HG03442 (cell line): ENCODE results near the gene PRSS58.

Experiments used
- ATAC-seq: cut with Tn5 transposase; IDR thresholded peaks from one replicate; pipeline ENCODE4 v1.9.1; 2021; ENCODE audit warnings: mild to moderate bottlenecking, moderate library complexity; ENCODE audit not compliant: unreplicated experiment

Gene PRSS58

GRCh38 chr7:142257958-142258357 is at the start of gene PRSS58:
PRSS58 (minus strand) TSS chr7:142258058; CDS start chr7:142257707, 351 bp downstream.
- no peak for ATAC-seq

GRCh38 chr7:142307246-142307900 is 49.5 kb upstream of the PRSS58 start:
- ATAC-seq = no peak

- no peak for ATAC-seq
These were observed 45.8 kb upstream of the PRSS58 start for GRCh38 chr7:142303650-142304049.

- ATAC-seq = no peak
These were observed 44.2 kb upstream of the PRSS58 start for GRCh38 chr7:142301923-142302550.

- ATAC-seq = no peak
These were observed 43.4 kb upstream of the PRSS58 start for GRCh38 chr7:142301299-142301698.

- ATAC-seq = no peak
These were observed 42.8 kb upstream of the PRSS58 start for GRCh38 chr7:142300689-142301088.

- ATAC-seq = no peak
These were observed 41.5 kb upstream of the PRSS58 start for GRCh38 chr7:142299237-142299781.

- no peak for ATAC-seq
These were observed 40.8 kb upstream of the PRSS58 start for GRCh38 chr7:142298627-142299026.

- no peak for ATAC-seq
These were observed 40.2 kb upstream of the PRSS58 start for GRCh38 chr7:142298009-142298408.

- ATAC-seq = no peak
These were observed 22.4 kb upstream of the PRSS58 start for GRCh38 chr7:142280263-142280662.

- no peak for ATAC-seq
These were observed 21.7 kb upstream of the PRSS58 start for GRCh38 chr7:142279601-142280000.

GRCh38 chr7:142275028-142275427 is 17.2 kb upstream of the PRSS58 start:
- ATAC-seq = no peak

- no peak for ATAC-seq
These were observed 15.0 kb upstream of the PRSS58 start for GRCh38 chr7:142272841-142273240.

GRCh38 chr7:142263598-142264380 is 5.9 kb upstream of the PRSS58 start:
- ATAC-seq = no peak

- no peak for ATAC-seq
These were observed 7.2 kb downstream of the PRSS58 start for GRCh38 chr7:142250705-142251104.

GRCh38 chr7:142249918-142250317 is 7.9 kb downstream of the PRSS58 start:
- no peak for ATAC-seq

GRCh38 chr7:142248166-142249160 is 9.4 kb downstream of the PRSS58 start:
- no peak for ATAC-seq

GRCh38 chr7:142243823-142244222 is 14.0 kb downstream of the PRSS58 start:
- ATAC-seq = no peak

- ATAC-seq = no peak
These were observed 17.3 kb downstream of the PRSS58 start for GRCh38 chr7:142240546-142240945.

GRCh38 chr7:142231716-142232115 is 26.1 kb downstream of the PRSS58 start:
- ATAC-seq = no peak
